LNCAP (cell line): ENCODE data around the gene AJAP1.

Experiments
- CTCF ChIP-seq: fragments of 450-650 bp; IDR thresholded peaks from 2 replicates; pipeline ENCODE4 v1.5.1; 2017; ENCODE audit warnings: mild to moderate bottlenecking

AJAP1 gene

GRCh38 chr1:4725416-4725815, 71.0 kb downstream of the AJAP1 start:
- TF ChIP-seq CTCF, result no peak

DNA sequence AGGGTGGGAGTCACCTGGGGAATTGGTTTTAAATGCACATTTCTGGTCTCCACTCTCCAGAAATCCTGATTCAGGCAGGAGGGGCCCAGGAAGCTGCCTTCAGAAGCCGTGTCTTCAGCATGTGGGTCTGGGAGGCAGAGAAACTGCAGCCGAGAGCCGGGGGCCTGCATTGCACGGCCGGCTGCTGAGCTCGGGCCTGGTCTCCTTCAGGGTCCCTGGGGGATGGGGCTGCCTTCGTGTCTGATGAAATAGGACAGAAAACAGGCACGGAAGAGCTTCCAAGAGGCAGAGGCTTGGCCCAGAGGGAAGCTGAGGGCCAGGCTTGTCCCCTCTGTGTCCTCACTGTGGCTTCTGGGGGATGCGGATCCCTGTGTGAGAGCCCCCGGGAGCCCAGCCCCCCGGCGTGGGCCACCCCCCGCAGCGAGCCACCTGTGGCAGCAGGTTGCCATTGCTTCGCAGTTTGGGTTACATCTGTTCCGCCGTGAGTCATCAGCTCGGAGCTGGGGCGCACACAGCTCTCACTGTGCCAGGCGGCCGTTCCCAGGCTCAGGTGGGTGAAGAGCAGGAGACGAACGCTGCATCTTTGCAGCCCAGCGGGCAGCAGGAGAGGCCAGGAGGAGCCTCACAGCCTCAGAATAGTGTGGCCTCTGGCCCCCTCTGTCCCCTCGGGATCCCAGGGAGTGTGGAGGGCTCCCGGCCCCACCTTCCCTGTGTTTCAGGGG, 72.4 kb downstream of the AJAP1 start:
- TF ChIP-seq CTCF, result no peak

DNA sequence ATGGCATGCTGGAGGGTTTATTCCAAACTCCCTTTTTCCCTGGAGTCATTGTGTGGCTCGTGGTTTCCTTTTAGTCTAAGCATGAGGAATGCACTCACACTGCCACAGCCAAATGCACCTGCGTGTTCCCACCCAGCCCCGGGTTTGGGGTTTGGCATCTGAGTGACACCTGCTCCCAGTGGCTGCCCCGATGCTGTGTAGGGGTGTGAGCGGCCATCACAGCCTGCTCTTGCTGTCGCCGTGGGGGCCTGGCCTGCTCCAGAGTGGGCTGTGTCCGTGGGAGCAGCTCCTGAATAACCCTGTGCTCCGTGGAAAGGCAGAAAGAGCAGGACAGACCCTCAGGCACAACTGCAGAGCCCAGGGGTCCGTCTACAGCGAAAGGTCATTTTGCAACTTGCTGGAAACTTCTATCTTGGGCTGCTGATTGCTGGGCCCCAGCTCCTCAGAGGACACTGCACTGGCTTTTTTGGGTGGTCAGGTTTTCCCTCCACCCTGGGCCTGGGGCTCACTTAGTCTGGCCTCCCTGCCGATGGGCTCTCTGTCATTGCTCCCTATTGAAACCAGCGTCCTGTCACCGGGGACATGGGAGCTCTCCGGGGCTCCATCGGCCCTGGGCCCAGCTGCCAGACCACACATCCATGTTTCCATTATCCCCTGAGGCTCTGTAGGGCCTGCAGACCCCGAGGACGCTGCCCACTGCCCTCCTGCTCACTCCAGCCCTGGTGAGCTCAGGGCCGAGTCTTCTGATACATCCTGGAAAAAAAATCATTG, 74.1 kb downstream of the AJAP1 start:
- no peak for TF ChIP-seq CTCF

- no peak for TF ChIP-seq CTCF
Observed at GRCh38 chr1:4729090-4729471, 74.7 kb downstream of the AJAP1 start.

GRCh38 chr1:4730078-4730477, 75.7 kb downstream of the AJAP1 start:
- TF ChIP-seq CTCF, result no peak

DNA sequence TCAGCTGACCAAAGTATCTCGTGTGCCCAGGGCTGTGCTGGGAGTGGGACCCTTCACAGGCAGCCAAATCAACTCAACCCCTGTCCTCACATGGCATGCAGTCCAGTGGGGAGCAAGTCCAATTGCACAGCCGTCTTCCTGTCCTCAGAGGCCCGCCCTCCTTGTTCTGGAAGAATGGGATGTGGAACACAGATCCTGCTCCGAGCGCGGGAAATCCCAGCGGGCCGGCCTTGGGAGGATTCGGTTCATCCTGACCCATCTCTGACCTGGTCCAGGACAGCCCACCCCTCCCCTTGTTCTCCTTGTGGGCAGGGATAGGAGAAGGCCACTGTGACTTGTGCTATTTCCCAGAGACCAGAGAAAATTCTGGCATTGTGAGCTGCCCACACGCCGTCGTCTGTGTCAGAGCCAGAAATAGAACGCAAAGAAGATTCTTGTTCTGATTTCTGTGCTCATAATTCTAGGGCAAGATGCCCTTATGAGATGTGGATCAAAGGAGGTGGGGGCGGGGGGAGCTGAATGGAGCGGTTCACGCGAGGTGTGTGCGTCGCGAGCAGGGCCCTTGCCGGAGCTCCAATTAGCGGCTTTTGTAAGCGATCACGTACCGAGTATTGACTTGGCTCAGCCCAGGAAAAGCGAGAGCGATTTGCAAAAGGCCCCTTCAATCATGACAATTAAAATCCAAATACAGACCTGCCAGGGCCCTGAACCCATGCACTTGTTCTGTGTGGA, 79.2 kb downstream of the AJAP1 start:
- no peak for TF ChIP-seq CTCF

- no peak for TF ChIP-seq CTCF
Observed at GRCh38 chr1:4734219-4734618, 79.8 kb downstream of the AJAP1 start.
